Suppressor macrophage treated with lipopolysaccharide for 1 hour (primary cell): Measurements from ENCODE around the gene KCNJ16.
A peak's percentile ranks its signal among the peaks of the same experiment; 100 is the strongest.

ENCODE experiments used
- DNase-seq, 3 donors: peaks; one replicate each; pipeline ENCODE4 v3.0.0-alpha.2; 2020 to 2022

KCNJ16 gene

GRCh38 chr17:70181376-70181775 is 106.4 kb downstream of the KCNJ16 start:
- no peak for DNase-seq

GRCh38 chr17:70181866-70182265 is 106.8 kb downstream of the KCNJ16 start:
- no peak for DNase-seq

- no peak for DNase-seq
Measured at GRCh38 chr17:70183508-70183907, 108.5 kb downstream of the KCNJ16 start.

GRCh38 chr17:70184207-70184606 is 109.2 kb downstream of the KCNJ16 start:
- no peak for DNase-seq

- peak in 2 of 3 donors; percentile 12 to 33 for DNase-seq
Measured at GRCh38 chr17:70184770-70185169, 109.7 kb downstream of the KCNJ16 start.
